Endothelial cell of umbilical vein (primary cell): ENCODE data around the gene NEDD9.

Experiments
- CTCF ChIP-seq, 2 donors: IDR thresholded peaks; 1 replicate in 1 of 2; 2 replicates in 1 of 2; pipeline ENCODE4 v1.5.1; 2011; ENCODE audit warnings: low read length in 2 of 2, mild to moderate bottlenecking in 2 of 2, moderate library complexity in 2 of 2, control low read depth in 1 of 2, inconsistent platforms in 1 of 2, low read depth in 1 of 2; ENCODE audit not compliant: insufficient read depth in 1 of 2; ENCODE audit errors: extremely low read depth in 1 of 2
- EZH2 ChIP-seq: IDR thresholded peaks from 2 replicates; pipeline ENCODE4 v1.6.1; 2012; ENCODE audit warnings: borderline replicate concordance, low read depth, mild to moderate bottlenecking, moderate library complexity, low read length, inconsistent platforms; ENCODE audit not compliant: severe bottlenecking
- FOS ChIP-seq: IDR thresholded peaks from 2 replicates; pipeline ENCODE4 v1.6.1; 2011; ENCODE audit warnings: mild to moderate bottlenecking, low read length, moderate library complexity, borderline replicate concordance; ENCODE audit not compliant: insufficient read depth
- MYC ChIP-seq: IDR thresholded peaks from one replicate; pipeline ENCODE4 v1.6.1; 2011; ENCODE audit warnings: mild to moderate bottlenecking, low read depth, low read length
- POLR2A ChIP-seq: IDR thresholded peaks from 2 replicates; pipeline ENCODE4 v1.6.1; 2012; ENCODE audit warnings: low read depth, mild to moderate bottlenecking, control low read depth, low read length
- POLR2AphosphoS5 ChIP-seq: IDR thresholded peaks from 2 replicates; pipeline ENCODE4 v1.6.1; 2012; ENCODE audit warnings: low read depth, mild to moderate bottlenecking, control low read depth, low read length, moderate library complexity; ENCODE audit not compliant: insufficient read depth

GRCh38 chr6:11275598-11275997 is 43.1 kb upstream of the NEDD9 start:
- no peak for TF ChIP-seq FOS
- TF ChIP-seq CTCF (IDR thresholded peaks at IDR 0.05; ENCODE audit: extremely low read depth in 1 of 2, insufficient read depth in 1 of 2, low read depth in 1 of 2, low read length in 2 of 2) = no peak
- TF ChIP-seq POLR2A = no peak
- no peak for TF ChIP-seq MYC
- TF ChIP-seq POLR2AphosphoS5 = no peak
- TF ChIP-seq EZH2 = no peak
